GM18511 (cell line): ENCODE results near the gene ITGB2.

ENCODE experiments used
- ATAC-seq: cut with Tn5 transposase; IDR thresholded peaks from one replicate; pipeline ENCODE4 v1.9.1; 2021; ENCODE audit warnings: mild to moderate bottlenecking, moderate library complexity; ENCODE audit not compliant: unreplicated experiment

The ITGB2 gene

GRCh38 chr21:44920694-44921604 lies at the start of gene ITGB2:
ITGB2 (minus strand) TSS chr21:44920899; CDS start chr21:44910782, 10,117 bp downstream.
- peak; percentile 88 for ATAC-seq

DNA sequence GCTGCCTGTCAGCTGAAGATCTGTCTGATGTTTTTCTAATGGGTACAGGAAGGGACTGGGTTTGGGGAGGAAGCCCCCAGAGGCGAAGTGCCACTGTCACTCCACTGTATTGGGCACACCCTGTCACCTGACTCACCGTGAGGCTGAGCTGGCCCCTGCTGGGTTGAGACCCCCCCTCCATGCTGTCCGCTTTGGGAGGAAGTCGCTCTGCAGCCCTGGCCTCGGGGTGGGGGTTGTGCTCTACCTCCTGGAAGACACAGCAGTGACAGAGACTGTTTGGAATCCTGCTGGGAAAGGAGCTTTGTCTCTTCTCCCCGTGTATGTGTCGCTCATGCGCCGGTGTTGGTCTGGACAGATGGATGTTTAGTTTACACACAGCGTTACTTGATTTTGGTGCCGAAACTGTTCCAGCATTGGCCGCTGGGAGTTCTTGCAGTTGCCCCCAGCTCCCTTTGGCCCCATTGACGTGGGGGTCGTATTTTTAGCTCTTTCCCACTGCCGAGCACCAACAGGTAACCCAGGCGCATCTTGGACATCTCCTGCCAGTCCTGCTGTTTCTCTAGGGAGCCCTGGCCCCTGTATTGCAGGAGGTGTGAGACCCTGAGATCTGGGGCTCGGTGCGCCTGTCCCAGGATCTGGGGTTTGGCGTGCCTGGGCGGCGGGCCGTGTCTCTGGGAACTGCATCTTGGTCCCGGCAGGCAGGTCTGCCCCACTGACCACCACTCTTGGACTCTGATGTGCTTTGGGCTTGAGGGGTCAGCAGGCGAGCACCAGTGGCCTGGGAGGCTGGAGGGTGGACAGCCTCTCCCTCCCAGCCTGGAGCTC lies 49.4 kb upstream of the ITGB2 start:
- ATAC-seq: no peak

DNA sequence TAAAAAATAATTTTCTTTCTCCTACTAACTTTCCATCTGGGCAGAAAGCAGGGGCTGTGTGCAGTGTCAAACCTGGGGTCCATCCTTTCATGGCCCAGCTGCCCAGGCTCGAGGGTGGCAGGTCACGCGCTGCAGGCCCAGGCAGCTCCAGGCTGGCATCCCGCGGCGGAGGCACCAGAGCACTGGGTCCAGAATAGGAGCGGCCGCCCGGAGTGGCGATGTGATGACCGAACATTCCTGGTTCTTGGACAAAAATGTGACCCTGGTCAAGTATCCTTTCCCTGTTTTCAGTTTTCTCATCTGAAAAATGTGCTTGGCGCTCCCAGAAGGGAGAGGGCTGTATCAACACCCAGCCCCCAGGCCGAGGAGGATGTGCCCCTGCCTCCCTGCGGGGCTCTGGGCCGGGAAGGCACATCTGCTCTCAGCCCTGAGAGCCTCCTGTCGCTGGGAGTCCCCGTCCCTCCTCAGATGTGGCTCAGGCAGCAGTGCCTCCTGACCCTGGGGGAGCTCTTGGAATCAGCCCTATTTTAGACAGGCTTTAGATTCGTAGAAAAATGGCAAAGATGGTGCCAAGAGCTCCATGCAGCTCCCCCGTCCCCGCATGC lies 48.5 kb upstream of the ITGB2 start:
- ATAC-seq: no peak

GRCh38 chr21:44967082-44968047 lies 46.7 kb upstream of the ITGB2 start:
- no peak for ATAC-seq

- no peak for ATAC-seq
These were observed 45.7 kb upstream of the ITGB2 start for GRCh38 chr21:44966135-44967081.

DNA sequence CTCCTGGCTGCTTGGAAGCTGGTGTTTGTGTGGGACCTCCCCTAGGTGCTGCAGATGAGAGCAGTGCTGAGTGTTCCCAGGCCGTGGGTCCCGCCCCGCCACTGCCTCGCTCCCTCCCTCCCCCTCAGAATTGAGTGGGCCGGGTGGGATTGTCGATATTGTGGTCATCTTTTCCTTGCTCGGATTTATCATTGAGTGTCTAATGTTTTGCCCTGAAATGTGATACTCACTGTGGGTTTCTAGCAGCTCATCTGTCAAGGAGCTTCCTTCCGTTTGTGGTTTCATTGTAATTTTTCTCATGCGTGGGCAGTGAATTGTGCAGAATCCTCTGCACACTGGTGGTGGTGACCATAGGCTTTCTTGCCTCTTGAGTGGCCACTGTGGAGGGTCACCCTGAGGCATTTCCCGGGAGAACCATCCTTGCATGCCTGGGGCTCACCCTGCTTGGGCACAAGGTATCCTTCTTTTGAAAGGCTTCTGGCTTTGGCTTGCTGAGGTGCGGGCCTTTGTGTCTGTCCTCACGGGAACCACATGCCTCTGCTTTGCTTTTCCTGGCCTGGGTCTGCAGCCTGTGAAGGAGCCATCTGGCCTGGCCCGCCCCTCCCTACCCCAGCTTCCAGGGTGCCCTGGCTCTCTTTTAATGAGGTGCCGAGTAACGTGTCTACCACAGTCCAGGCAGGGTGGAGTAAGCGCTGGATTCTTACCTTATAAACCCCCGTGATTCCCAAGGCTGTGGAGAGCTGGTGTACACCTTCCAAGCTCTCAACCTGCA lies 44.7 kb upstream of the ITGB2 start:
- ATAC-seq: no peak

DNA sequence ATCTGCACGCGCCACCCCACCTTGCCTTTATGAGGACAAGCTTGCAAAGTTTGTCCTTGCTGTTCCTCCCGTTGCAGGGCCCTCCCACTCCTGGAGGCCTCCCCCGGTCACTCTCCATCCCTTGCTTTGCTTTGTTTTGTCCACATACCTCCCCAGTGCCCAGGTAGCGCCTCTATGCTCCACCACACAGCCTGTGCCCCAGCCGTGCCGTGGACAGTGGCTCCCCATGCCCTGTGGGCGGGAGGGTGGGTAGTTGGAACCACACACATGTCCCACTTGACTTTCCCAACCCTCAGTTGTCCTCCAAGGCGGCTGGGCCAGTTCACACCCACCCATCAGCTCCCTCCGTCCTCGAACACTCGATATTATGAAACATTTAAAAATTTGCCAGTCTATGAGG lies 43.7 kb upstream of the ITGB2 start:
- ATAC-seq: no peak

- ATAC-seq: no peak
These were observed 41.8 kb upstream of the ITGB2 start for GRCh38 chr21:44962403-44962966.

DNA sequence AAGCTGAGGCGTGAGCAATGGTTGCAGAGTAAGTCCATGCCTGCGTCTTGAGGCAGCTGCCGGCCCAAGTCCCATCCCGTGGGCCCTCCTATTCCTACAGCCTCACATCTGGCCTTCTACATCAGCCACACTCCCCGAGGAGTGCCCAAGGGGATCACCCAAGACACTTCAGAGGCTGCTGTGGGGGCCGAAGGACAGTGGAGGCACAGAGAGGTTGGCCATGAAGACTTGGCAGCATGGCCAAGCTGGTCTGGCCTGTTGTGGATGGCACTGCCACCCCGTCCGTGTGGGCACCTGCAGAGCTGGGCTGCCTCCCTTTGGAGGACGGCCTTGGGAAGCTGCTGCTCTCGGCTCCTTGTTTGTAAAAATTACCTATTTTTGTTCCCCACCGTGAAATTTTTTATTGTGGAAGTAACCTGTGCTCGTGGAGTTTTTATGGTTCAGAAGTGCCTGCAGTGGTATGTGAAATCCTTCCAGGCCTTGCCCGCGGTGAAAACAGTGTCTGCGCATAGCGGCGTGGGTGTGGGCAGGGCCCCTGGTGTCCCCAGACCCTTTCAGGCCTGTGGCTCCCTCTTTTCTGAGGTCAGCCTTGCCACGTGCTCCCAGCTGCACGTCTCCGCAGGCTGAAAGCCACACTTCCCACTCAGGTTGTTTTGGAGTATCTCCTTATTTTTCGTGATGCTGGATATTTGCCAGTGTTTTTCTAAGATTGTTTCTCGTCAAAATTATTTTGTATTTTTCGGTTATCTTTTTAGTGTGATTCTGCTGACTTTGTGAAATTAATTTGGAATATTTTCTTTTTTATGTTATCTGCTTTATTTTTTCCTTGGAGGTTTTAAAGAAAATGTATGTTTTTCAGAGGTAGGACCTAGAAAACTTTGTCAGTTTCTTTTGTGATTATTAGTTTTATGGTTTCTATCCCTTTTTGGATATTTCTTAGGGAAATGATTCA lies 39.7 kb upstream of the ITGB2 start:
- no peak for ATAC-seq

DNA sequence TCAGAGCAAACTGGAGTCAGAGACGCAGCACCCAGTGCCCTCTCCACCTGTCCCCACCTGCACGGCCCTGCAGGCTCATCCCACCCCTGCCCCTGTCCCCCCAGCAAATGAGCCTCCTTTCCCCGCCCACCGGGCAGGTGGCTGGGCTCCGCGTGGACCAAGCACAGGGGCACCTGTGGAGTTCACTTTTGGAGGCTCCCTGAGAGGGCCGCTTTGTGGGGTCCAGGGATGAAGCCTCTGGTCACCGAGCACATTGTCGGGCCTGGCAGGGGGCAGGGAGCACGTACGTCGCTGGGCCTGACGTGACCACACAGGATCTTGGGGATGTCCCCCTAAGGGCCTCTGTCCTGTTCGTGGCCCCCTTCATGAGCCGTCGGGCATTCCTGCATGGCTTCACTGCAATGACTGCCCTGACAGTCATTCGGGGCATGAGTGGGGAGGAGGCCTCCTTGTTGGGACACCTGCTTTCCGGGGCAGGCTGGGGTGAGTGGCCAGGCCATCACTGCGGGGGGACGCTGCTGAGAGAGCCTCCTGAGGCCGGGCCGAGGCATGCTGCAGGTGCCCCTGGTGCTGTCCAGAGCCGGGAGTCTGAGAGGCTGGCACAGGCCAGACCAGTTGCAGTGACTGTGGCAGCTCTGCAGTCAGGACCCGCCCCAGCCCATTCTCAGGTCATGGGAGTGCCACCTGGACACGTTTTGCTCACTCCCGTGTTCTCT lies 38.8 kb upstream of the ITGB2 start:
- ATAC-seq: no peak

GRCh38 chr21:44958471-44959191 lies 37.9 kb upstream of the ITGB2 start:
- no peak for ATAC-seq

DNA sequence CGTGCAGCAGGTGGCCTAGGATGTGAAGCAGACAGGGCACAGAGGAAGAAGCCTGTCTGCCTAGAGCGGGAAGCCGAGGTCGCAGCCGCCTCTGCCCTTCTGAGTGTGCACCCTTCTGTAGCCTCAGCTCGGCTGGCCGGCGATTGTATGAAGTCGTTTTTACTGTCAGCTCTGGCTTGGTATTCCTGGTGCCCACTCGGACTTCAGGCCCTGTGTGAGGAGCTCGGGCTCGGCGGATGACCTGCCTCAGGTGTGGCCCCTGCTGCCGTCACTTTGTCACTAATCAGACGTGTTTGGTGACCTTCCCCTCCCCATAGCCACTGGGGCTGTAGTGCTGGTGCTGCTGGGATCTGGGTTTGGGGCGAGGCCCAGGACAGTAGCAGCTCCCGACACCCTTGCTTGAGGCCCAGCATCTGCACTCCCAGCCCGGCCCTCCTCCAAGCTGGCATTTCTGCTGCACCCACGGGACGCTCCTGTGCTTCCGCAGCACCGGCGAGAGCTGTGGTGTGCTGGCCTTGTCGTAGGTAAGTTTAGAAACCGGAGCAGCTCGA lies 37.3 kb upstream of the ITGB2 start:
- no peak for ATAC-seq

DNA sequence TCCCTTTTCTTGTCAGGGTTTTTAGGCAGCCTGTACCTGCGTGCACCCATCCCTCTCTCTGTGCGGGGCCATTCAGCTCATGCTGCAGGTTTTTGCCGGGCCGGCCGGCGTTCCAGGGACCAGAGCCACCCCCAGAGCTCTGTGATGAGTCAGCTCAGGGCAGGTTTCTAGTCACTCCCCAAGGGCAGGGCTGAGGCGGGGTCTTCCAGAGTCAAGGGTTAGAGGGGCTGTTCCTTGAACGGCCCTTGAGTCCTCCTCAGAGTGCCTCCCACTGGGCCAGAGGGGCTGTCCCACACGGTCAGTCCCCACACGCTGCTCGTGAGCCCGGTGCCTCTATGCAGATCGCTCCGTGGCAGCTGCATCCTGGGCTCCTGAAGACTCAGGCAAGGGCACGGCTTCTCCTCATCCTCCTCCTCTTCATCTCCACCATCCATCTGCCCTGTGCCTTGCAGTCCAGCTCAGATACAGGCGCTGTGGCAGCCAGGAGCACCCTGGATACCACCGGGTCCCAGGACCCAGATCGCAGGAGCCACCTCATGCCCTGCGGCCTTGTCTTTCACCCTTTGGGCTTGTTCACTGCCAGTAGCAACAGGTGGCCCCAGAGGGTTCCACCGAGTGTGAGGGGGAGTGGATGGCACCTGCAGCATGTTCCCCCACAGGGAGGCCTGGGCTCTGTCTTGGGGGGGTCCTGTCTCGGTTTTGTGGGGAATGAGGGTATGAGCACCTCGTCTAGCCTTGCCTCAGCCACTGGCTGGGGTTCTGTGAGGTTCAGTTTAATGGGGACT lies 36.5 kb upstream of the ITGB2 start:
- no peak for ATAC-seq

DNA sequence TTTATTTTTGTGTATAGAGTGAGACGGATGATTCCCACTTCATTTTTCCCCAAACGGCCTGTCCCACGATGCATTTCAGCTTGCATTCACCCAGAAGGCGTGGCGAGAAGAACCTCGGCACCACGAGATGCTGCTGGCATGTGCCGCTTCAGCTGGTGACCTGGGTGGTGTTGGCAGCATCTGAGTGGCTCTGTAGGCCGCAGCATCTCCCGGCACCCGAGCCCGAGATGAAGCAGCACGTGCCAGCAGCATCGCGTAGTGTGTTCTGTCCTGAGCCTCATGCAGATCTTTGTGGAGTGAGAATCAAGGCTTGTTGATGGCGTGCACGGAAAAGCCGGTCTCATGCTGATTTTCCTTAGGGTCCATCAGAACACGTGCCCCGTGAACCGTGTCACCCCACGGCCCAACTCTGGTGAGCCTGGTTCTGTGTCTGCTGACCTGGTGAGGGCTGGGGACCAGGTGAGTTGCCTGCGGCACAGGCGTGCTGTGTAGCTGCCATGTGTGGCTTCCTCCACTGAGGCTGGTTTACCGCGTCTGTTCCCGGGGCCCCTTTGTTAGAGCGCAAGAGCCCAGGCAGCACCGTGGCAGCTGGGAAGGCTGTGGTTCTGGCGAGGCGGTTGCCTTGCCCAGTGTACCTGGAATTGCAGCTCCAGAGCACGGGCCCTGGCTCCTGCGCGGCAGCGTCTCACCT lies 35.8 kb upstream of the ITGB2 start:
- no peak for ATAC-seq
